HEK293 (cell line): ENCODE results near the gene HIBCH.
"Not testable (repeated sequence)": the region's sequence is repeated elsewhere in the genome, so short reads cannot be mapped to it uniquely, and the experiment has no call there.

Source experiments
- CTCF ChIA-PET: fragments of 350-600 bp; formaldehyde crosslinking; extraction: SDS; loops from one replicate; lab custom pipeline; 2021; ENCODE audit warnings: antibody characterized with exemption; lab: Yijun Ruan, JAX
- POLR2A ChIA-PET: fragments of 300-600 bp; formaldehyde crosslinking; extraction: SDS; loops from one replicate; lab custom pipeline; 2020; ENCODE audit warnings: antibody characterized with exemption, inconsistent platforms; lab: Yijun Ruan, JAX
- H3K27ac ChIP-seq: fragments of 200-500 bp; sonication (Bioruptor generic); 2 replicates; pipeline ENCODE4 v1.5.1; 2014; ENCODE audit warnings: low read depth, low read length, control low read depth, inconsistent platforms; ENCODE audit errors: extremely low read depth
- H3K36me3 ChIP-seq, 2 experiments: fragments of 200-500 bp in 1 of 2; sonication (Bioruptor generic) in 1 of 2; 1 replicate in 1 of 2; 2 replicates in 1 of 2; pipeline ENCODE4 v1.5.1; 2014 to 2017; ENCODE audit warnings: inconsistent platforms in 2 of 2, low read length in 2 of 2; ENCODE audit not compliant: control insufficient read depth in 2 of 2, insufficient read depth in 1 of 2
- H3K4me1 ChIP-seq: fragments of 200-500 bp; sonication (Bioruptor generic); 2 replicates; pipeline ENCODE4 v1.5.1; 2014; ENCODE audit warnings: mild to moderate bottlenecking, low read length, inconsistent platforms; ENCODE audit not compliant: control insufficient read depth, insufficient read depth
- H3K4me3 ChIP-seq: 2 replicates; pipeline ENCODE4 v1.5.1; 2011; ENCODE audit warnings: low read depth, mild to moderate bottlenecking, control low read depth, low read length, moderate library complexity
- H3K9me3 ChIP-seq: fragments of 200-500 bp; sonication (Bioruptor generic); 2 replicates; pipeline ENCODE4 v1.5.1; 2014; ENCODE audit warnings: low read depth, low read length, inconsistent platforms; ENCODE audit not compliant: control insufficient read depth, insufficient read depth
- KLF10 ChIP-seq: fragments of 450-650 bp; IDR thresholded peaks from 2 replicates; pipeline ENCODE4 v1.5.1; 2018; ENCODE audit warnings: missing biosample characterization, mild to moderate bottlenecking, missing genetic modification characterization
- KLF7 ChIP-seq: fragments of 450-650 bp; formaldehyde crosslinking; IDR thresholded peaks from 2 replicates; pipeline ENCODE4 v1.5.1; 2016; ENCODE audit warnings: missing biosample characterization, missing genetic modification characterization, borderline replicate concordance
- PRDM2 ChIP-seq: fragments of 450-650 bp; formaldehyde crosslinking; IDR thresholded peaks from 2 replicates; pipeline ENCODE4 v1.5.1; 2016; ENCODE audit warnings: missing biosample characterization, missing genetic modification characterization, borderline replicate concordance
- SETDB1 ChIP-seq: IDR thresholded peaks from one replicate; pipeline ENCODE4 v1.6.1; 2017; ENCODE audit warnings: mild to moderate bottlenecking, low read length, moderate library complexity, mixed read lengths; ENCODE audit not compliant: insufficient read length
- SP2 ChIP-seq: fragments of 450-650 bp; formaldehyde crosslinking; IDR thresholded peaks from 2 replicates; pipeline ENCODE4 v1.5.1; 2016; ENCODE audit warnings: missing biosample characterization, missing genetic modification characterization
- ZFP3 ChIP-seq: fragments of 450-650 bp; formaldehyde crosslinking; IDR thresholded peaks from 2 replicates; pipeline ENCODE4 v1.5.1; 2016; ENCODE audit warnings: low read depth, missing biosample characterization, missing genetic modification characterization
- ZNF146 ChIP-seq: fragments of 450-650 bp; formaldehyde crosslinking; IDR thresholded peaks from 2 replicates; pipeline ENCODE4 v1.5.1; 2016; ENCODE audit warnings: missing biosample characterization, missing genetic modification characterization
- ZNF19 ChIP-seq: fragments of 450-650 bp; formaldehyde crosslinking; IDR thresholded peaks from 2 replicates; pipeline ENCODE4; 2016; ENCODE audit warnings: missing biosample characterization, missing genetic modification characterization, low read depth
- ZNF202 ChIP-seq: fragments of 450-650 bp; formaldehyde crosslinking; IDR thresholded peaks from 2 replicates; pipeline ENCODE4 v1.5.1; 2016; ENCODE audit warnings: missing biosample characterization, missing genetic modification characterization, borderline replicate concordance
- ZNF214 ChIP-seq: fragments of 450-650 bp; formaldehyde crosslinking; IDR thresholded peaks from 2 replicates; pipeline ENCODE4 v1.5.1; 2017; ENCODE audit warnings: missing biosample characterization, mild to moderate bottlenecking, missing genetic modification characterization, borderline replicate concordance
- ZNF391 ChIP-seq: fragments of 450-650 bp; formaldehyde crosslinking; IDR thresholded peaks from 2 replicates; pipeline ENCODE4 v1.5.1; 2016; ENCODE audit warnings: low read depth, missing biosample characterization, missing genetic modification characterization, borderline replicate concordance
- ZNF514 ChIP-seq: fragments of 450-650 bp; formaldehyde crosslinking; IDR thresholded peaks from 2 replicates; pipeline ENCODE4 v1.5.1; 2016; ENCODE audit warnings: missing biosample characterization, missing genetic modification characterization
- ZNF521 ChIP-seq: fragments of 450-650 bp; formaldehyde crosslinking; IDR thresholded peaks from 2 replicates; pipeline ENCODE4 v1.5.1; 2017; ENCODE audit warnings: missing biosample characterization, mild to moderate bottlenecking, missing genetic modification characterization
- ZNF529 ChIP-seq: fragments of 450-650 bp; formaldehyde crosslinking; IDR thresholded peaks from 2 replicates; pipeline ENCODE4 v1.5.1; 2017; ENCODE audit warnings: missing genetic modification characterization, missing biosample characterization; ENCODE audit not compliant: insufficient replicate concordance
- ZNF645 ChIP-seq: fragments of 450-650 bp; formaldehyde crosslinking; IDR thresholded peaks from 2 replicates; pipeline ENCODE4; 2016; ENCODE audit warnings: missing biosample characterization, missing genetic modification characterization
- ZNF785 ChIP-seq: fragments of 450-650 bp; formaldehyde crosslinking; IDR thresholded peaks from 2 replicates; pipeline ENCODE4 v1.5.1; 2016; ENCODE audit warnings: missing biosample characterization, missing genetic modification characterization
- TF ChIP-seq, protein P1 (sequence below): fragments of 450-650 bp; formaldehyde crosslinking; IDR thresholded peaks from 2 replicates; pipeline ENCODE4 v1.5.1; 2016; ENCODE audit warnings: missing biosample characterization, missing genetic modification characterization
- TF ChIP-seq, protein P2 (sequence below): fragments of 450-650 bp; formaldehyde crosslinking; IDR thresholded peaks from 2 replicates; pipeline ENCODE4 v1.5.1; 2016; ENCODE audit warnings: missing biosample characterization, missing genetic modification characterization
- TF ChIP-seq, protein P3 (sequence below): fragments of 450-650 bp; IDR thresholded peaks from 2 replicates; pipeline ENCODE4 v1.5.1; 2018; ENCODE audit warnings: missing biosample characterization, mild to moderate bottlenecking, missing genetic modification characterization

Gene HIBCH

GRCh38 chr2:190297880-190298279 lies 21.7 kb downstream of the HIBCH start:
- H3K9me3 ChIP-seq, H3K4me3 ChIP-seq, H3K4me1 ChIP-seq, H3K27ac ChIP-seq, POLR2A ChIA-PET: not testable (repeated sequence)
- CTCF ChIA-PET = interaction anchor here (0.6 kb wide), 1 partner anchor 14 kb away, joined by 4 read pairs; no protein-coding TSS in a partner anchor
- H3K36me3 ChIP-seq = peaks cover 0 to 39% of the 10 kb centered on the region in 2 experiments; a peak in 2 of 3 replicates
- peak; percentile 63 for TF ChIP-seq ZNF146

DNA sequence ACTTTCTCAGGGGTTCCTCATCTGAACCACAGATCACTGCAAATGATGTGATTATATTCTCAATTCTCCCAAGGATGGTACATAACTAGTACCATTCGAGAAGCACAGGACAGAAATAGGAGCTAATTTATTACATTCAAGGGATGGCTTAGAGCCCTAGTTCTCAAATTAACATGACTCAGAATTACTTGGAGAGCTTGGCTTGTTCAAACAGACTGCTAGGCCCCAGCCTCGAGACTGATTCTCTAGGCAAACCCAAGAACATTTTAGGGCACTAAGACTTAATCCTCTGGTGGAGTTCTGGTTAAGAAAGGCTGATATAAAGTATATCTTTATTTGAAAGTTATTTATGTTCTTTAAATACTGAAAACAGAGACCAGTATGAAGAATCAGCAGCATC lies 35.8 kb downstream of the HIBCH start:
- POLR2A ChIA-PET = no interaction called here
- H3K9me3 ChIP-seq = no peaks in the 10 kb centered on the region
- no peaks in the 10 kb centered on the region for H3K4me1 ChIP-seq
- no peak overlapping the region for H3K27ac ChIP-seq
- no peak overlapping the region for H3K4me3 ChIP-seq
- TF ChIP-seq ZNF214 = no peak
- TF ChIP-seq PRDM2 (tag by site-specific recombination) = no peak
- no peak for TF ChIP-seq ZNF645 (tag by site-specific recombination)
- no peak for TF ChIP-seq ZNF202 (tag by site-specific recombination)
- no peak for TF ChIP-seq ZNF529 (tag by site-specific recombination)
- no peak for TF ChIP-seq ZNF521 (tag by site-specific recombination)
- TF ChIP-seq ZNF514 (tag by site-specific recombination) = no peak
- TF ChIP-seq ZFP3 (tag by site-specific recombination) = no peak
- no peak for TF ChIP-seq SETDB1
- TF ChIP-seq SP2 (tag by site-specific recombination) = no peak
- TF ChIP-seq ZNF19 = no peak
- TF ChIP-seq KLF10 = no peak
- TF ChIP-seq, all 188 proteins: peak for 0
- H3K36me3 ChIP-seq = peaks cover 23 to 41% of the 10 kb centered on the region in 2 experiments
- CTCF ChIA-PET = interaction anchor here (1.1 kb wide), 1 partner anchor 195 kb away, joined by 5 read pairs; no protein-coding TSS in a partner anchor

- Histone ChIP-seq H3K36me3 (peaks cover 7 to 21% of the 10 kb centered on the region in 2 experiments), H3K27ac (no peak overlapping the region), H3K4me1 (no peaks in the 10 kb centered on the region), H3K9me3 (no peaks in the 10 kb centered on the region), H3K4me3 (no peak overlapping the region)
- ChIA-PET CTCF (interaction anchor here (0.6 to 1.1 kb wide), 2 partner anchors 192 to 299 kb away, joined by 3 read pairs; no protein-coding TSS in a partner anchor), POLR2A (no interaction called here)
- no peak for TF ChIP-seq SP2 (tag by site-specific recombination)
- TF ChIP-seq, protein P1, sequence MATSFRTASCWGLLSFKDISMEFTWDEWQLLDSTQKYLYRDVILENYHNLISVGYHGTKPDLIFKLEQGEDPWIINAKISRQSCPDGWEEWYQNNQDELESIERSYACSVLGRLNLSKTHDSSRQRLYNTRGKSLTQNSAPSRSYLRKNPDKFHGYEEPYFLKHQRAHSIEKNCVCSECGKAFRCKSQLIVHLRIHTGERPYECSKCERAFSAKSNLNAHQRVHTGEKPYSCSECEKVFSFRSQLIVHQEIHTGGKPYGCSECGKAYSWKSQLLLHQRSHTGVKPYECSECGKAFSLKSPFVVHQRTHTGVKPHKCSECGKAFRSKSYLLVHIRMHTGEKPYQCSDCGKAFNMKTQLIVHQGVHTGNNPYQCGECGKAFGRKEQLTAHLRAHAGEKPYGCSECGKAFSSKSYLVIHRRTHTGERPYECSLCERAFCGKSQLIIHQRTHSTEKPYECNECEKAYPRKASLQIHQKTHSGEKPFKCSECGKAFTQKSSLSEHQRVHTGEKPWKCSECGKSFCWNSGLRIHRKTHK = no peak
- no peak for TF ChIP-seq KLF7 (tag by site-specific recombination)
- TF ChIP-seq ZNF785 (tag by site-specific recombination) = no peak
- TF ChIP-seq, protein P2, sequence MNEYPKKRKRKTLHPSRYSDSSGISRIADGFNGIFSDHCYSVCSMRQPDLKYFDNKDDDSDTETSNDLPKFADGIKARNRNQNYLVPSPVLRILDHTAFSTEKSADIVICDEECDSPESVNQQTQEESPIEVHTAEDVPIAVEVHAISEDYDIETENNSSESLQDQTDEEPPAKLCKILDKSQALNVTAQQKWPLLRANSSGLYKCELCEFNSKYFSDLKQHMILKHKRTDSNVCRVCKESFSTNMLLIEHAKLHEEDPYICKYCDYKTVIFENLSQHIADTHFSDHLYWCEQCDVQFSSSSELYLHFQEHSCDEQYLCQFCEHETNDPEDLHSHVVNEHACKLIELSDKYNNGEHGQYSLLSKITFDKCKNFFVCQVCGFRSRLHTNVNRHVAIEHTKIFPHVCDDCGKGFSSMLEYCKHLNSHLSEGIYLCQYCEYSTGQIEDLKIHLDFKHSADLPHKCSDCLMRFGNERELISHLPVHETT (tag by site-specific recombination) = no peak
- TF ChIP-seq, protein P3, sequence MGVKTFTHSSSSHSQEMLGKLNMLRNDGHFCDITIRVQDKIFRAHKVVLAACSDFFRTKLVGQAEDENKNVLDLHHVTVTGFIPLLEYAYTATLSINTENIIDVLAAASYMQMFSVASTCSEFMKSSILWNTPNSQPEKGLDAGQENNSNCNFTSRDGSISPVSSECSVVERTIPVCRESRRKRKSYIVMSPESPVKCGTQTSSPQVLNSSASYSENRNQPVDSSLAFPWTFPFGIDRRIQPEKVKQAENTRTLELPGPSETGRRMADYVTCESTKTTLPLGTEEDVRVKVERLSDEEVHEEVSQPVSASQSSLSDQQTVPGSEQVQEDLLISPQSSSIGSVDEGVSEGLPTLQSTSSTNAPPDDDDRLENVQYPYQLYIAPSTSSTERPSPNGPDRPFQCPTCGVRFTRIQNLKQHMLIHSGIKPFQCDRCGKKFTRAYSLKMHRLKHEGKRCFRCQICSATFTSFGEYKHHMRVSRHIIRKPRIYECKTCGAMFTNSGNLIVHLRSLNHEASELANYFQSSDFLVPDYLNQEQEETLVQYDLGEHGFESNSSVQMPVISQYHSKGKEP (tag by site-specific recombination) = no peak
- no peak for TF ChIP-seq ZNF391
Measured at GRCh38 chr2:190280565-190281350, 38.9 kb downstream of the HIBCH start.
